Lung (tissue), 12 donors: ENCODE data around the gene HAUS1. TPM values are rescaled to one million over a fixed set of nuclear protein-coding genes. Genes with fewer than 3 reads are reported as not detected.
A peak's percentile ranks its signal among the peaks of the same experiment; 100 is the strongest.

Source experiments
- ATAC-seq: fragments of 200-7000 bp; cut with Tn5 transposase; one replicate; pipeline ENCODE4 v1.9.1; 2020; ENCODE audit warnings: moderate number of reproducible peaks; ENCODE audit not compliant: insufficient read depth, low FRiP score
- DNase-seq, 3 donors: peaks; one replicate each; pipeline ENCODE4 v3.0.0-alpha.2; 2013 to 2017
- H3K27ac ChIP-seq, 2 donors: one replicate each; pipeline ENCODE4 v1.5.1; 2013; ENCODE audit warnings: mild to moderate bottlenecking in 2 of 2, moderate library complexity in 2 of 2, control low read depth in 1 of 2, inconsistent platforms in 1 of 2, low read depth in 1 of 2, low read length in 1 of 2
- H3K27me3 ChIP-seq, 3 donors: one replicate each; pipeline ENCODE4 v1.5.1; 2013; ENCODE audit warnings: low read length in 2 of 3; ENCODE audit not compliant: control insufficient read depth in 3 of 3, insufficient read depth in 3 of 3
- H3K36me3 ChIP-seq, 4 donors: one replicate each; pipeline ENCODE4 v1.5.1; 2013; ENCODE audit warnings: low read length in 4 of 4, mild to moderate bottlenecking in 1 of 4, moderate library complexity in 1 of 4; ENCODE audit not compliant: control insufficient read depth in 4 of 4, insufficient read depth in 4 of 4
- H3K4me1 ChIP-seq, 5 donors: one replicate each; pipeline ENCODE4 v1.5.1; 2013; ENCODE audit warnings: low read length in 5 of 5, mild to moderate bottlenecking in 2 of 5, moderate library complexity in 1 of 5; ENCODE audit not compliant: control insufficient read depth in 5 of 5, insufficient read depth in 5 of 5
- H3K4me3 ChIP-seq: one replicate; pipeline ENCODE4 v1.5.1; 2013; ENCODE audit warnings: mild to moderate bottlenecking, control low read depth, moderate library complexity
- H3K9ac ChIP-seq, 2 donors: one replicate each; pipeline ENCODE4 v1.5.1; 2013; ENCODE audit warnings: low read length in 2 of 2, control low read depth in 1 of 2; ENCODE audit not compliant: insufficient read depth in 1 of 2
- H3K9me3 ChIP-seq, 4 donors: one replicate each; pipeline ENCODE4 v1.5.1; 2013; ENCODE audit warnings: low read length in 3 of 4, mild to moderate bottlenecking in 1 of 4, moderate library complexity in 1 of 4; ENCODE audit not compliant: control insufficient read depth in 4 of 4, insufficient read depth in 3 of 4
- CTCF ChIP-seq: IDR thresholded peaks from 2 replicates; pipeline ENCODE4 v1.5.1; 2012; ENCODE audit warnings: mild to moderate bottlenecking; ENCODE audit errors: control extremely low read depth, extremely low read depth
- WGBS, 2 donors: extraction: QIAGEN DNeasy Blood & Tissue Kit; methylation state at CpG; one replicate each; pipeline ENCODE4 v1.1.7; 2013; 5-methylcytosine and 5-hydroxymethylcytosine counted together
- polyA plus RNA-seq, 2 donors: library from polyadenylated mRNA; stranded (reverse); fragments of 200-250 nt; gene quantifications; one replicate each; pipeline ENCODE4 v1.2.1, GENCODE V29; 2013
- total RNA-seq, 2 donors: library from RNA; depleted of rRNA in 1 of 2; stranded (reverse); fragments of >200 nt in 1 of 2; gene quantifications; one replicate each; pipeline ENCODE4 v1.2.1, GENCODE V29; 2014 to 2021
- donor health status: control.
- donor health status: control.
- donor health status: Bipolar disorder and iron deficiency.
- donor health status: healthy.
- donor health status: DM: yes; HTN: yes; CAD: no.

The HAUS1 gene
- total and polyA plus RNA-seq, 4 donors: 16.8 to 27.7 (median 20.4) TPM

GRCh38 chr18:46072959-46073358, 31.2 kb upstream of the HAUS1 start:
- ATAC-seq (no peak), DNase-seq (no peak)
- no peaks in the 10 kb centered on the region for H3K9me3 ChIP-seq
- H3K9ac ChIP-seq: no peak overlapping the region
- no peak for TF ChIP-seq CTCF
- H3K4me1 ChIP-seq: peaks cover 0 to 5% (median 5%) of the 10 kb centered on the region in 5 donors
- H3K4me3 ChIP-seq: no peak overlapping the region
- WGBS, 2 donors: 90 to 93% methylated on average over 3 of the region's 3 CpGs
- H3K27me3 ChIP-seq: no peaks in the 10 kb centered on the region
- no peak overlapping the region for H3K27ac ChIP-seq
- peaks cover 0 to 4% (median 0%) of the 10 kb centered on the region in 4 donors for H3K36me3 ChIP-seq

GRCh38 chr18:46073474-46074331, 30.5 kb upstream of the HAUS1 start:
- Histone ChIP-seq H3K9me3 (no peaks in the 10 kb centered on the region), H3K27ac (no peak overlapping the region), H3K27me3 (no peaks in the 10 kb centered on the region), H3K36me3 (peaks cover 0 to 4% (median 0%) of the 10 kb centered on the region in 4 donors), H3K4me3 (no peak overlapping the region), H3K4me1 (peaks cover 0 to 5% (median 5%) of the 10 kb centered on the region in 5 donors), H3K9ac (no peak overlapping the region)
- peak; percentile 71 for TF ChIP-seq CTCF
- ATAC-seq: no peak
- WGBS, 2 donors: 29 to 30% methylated on average over 9 of the region's 9 CpGs
- peak; percentile 49 to 82 (median 79) for DNase-seq

GRCh38 chr18:46079336-46079735, 24.8 kb upstream of the HAUS1 start:
- H3K27me3 ChIP-seq: no peaks in the 10 kb centered on the region
- no peak overlapping the region for H3K4me3 ChIP-seq
- H3K4me1 ChIP-seq: no peaks in the 10 kb centered on the region
- H3K36me3 ChIP-seq: peaks cover 5 to 21% (median 16%) of the 10 kb centered on the region in 4 donors
- H3K27ac ChIP-seq: no peak overlapping the region
- H3K9ac ChIP-seq: no peak overlapping the region
- no peak for ATAC-seq
- H3K9me3 ChIP-seq: no peaks in the 10 kb centered on the region
- no peak for TF ChIP-seq CTCF
- no peak for DNase-seq
